ENCODE measurements around the gene MTX1. TPM values are rescaled to one million over a fixed set of nuclear protein-coding genes. Genes with fewer than 3 reads are reported as not detected.

Gene MTX1
- polyA plus RNA-seq, 2 of the 4 experiments (the other 2 are of a cell fraction), result 53.4 to 67.1 TPM

GRCh38 chr1:155174324-155175280 is 33.9 kb upstream of the MTX1 start:
- ChIA-PET CTCF (interaction anchor here (0.6 to 15.2 kb wide), 27 partner anchors 8 to 888 kb away, joined by 3 to 384 read pairs (median 5); partner anchors contain the start of gene SLC50A1), POLR2A (interaction anchor here (0.7 to 4.4 kb wide), 2 partner anchors 19 to 54 kb away, joined by 3 to 54 read pairs; no protein-coding TSS in a partner anchor)
- Histone ChIP-seq H3K4me2 (peak overlapping the region; percentile 90), H3K27ac (peak overlapping the region; percentile 93 to 99), H3K4me3 (peak overlapping the region; percentile 80), H3K4me1 (peaks cover 21% of the 10 kb centered on the region), H3K9me3 (no peaks in the 10 kb centered on the region)
- TF ChIP-seq MAX (IDR thresholded peaks at IDR 0.05) (no peak), ESRRA (IDR thresholded peaks at IDR 0.05; ENCODE audit: borderline replicate concordance, low read length) (no peak), CHD2 (IDR thresholded peaks at IDR 0.05; ENCODE audit: low read length, partially characterized antibody) (no peak), ZNF302 (CRISPR knock-in tag; IDR thresholded peaks at IDR 0.05) (no peak), E2F6 (IDR thresholded peaks at IDR 0.05; ENCODE audit: borderline replicate concordance, low read depth) (no peak), NPAS2 (CRISPR knock-in tag; IDR thresholded peaks at IDR 0.05; ENCODE audit: borderline replicate concordance) (no peak), SREBF2 (IDR thresholded peaks at IDR 0.05) (no peak), ZSCAN20 (CRISPR knock-in tag; IDR thresholded peaks at IDR 0.05) (no peak), HMGXB4 (CRISPR knock-in tag; IDR thresholded peaks at IDR 0.05; ENCODE audit: borderline replicate concordance) (no peak), PHF8 (IDR thresholded peaks at IDR 0.05; ENCODE audit: borderline replicate concordance, low read depth) (no peak)
- ATAC-seq (no peak), DNase-seq (ENCODE audit: low read depth in 1 of 2, low spot score in 1 of 2) (no peak), FAIRE-seq (no peak)
- WGBS (ENCODE audit: missing lambda C conversion rate), result 69% methylated on average over 16 of the region's 35 CpGs

- ATAC-seq (no peak), FAIRE-seq (no peak), DNase-seq (ENCODE audit: low read depth in 1 of 2, low spot score in 1 of 2) (no peak)
- no peak overlapping the region for H3K4me3 ChIP-seq
- TF ChIP-seq HOXA7 (CRISPR knock-in tag; IDR thresholded peaks at IDR 0.05) (no peak), CBX8 (IDR thresholded peaks at IDR 0.05) (no peak), NR3C1 (IDR thresholded peaks at IDR 0.05) (no peak), JUN (IDR thresholded peaks at IDR 0.05) (no peak), RNF2 (IDR thresholded peaks at IDR 0.05; ENCODE audit: borderline replicate concordance, low read depth) (no peak), MAX (IDR thresholded peaks at IDR 0.05) (no peak)
- H3K4me1 ChIP-seq, result peaks cover 21% of the 10 kb centered on the region
- no peak overlapping the region; the same call in 2 of the 3 replicates for H3K4me2 ChIP-seq
- no peaks in the 10 kb centered on the region for H3K9me3 ChIP-seq
- POLR2A ChIA-PET, result interaction anchor here (0.7 to 4.4 kb wide), 2 partner anchors 19 to 53 kb away, joined by 3 to 54 read pairs; no protein-coding TSS in a partner anchor
- CTCF ChIA-PET, result interaction anchor here (0.6 to 15.2 kb wide), 33 partner anchors 9 to 887 kb away, joined by 3 to 384 read pairs (median 4); partner anchors contain the start of gene SLC50A1
- H3K27ac ChIP-seq, result peak overlapping the region in 1 of 2 experiments; percentile 10; a peak in 1 of 6 replicates
- 85% methylated on average over 11 of the region's 12 CpGs for WGBS (ENCODE audit: missing lambda C conversion rate)
These were observed 33.1 kb upstream of the MTX1 start for GRCh38 chr1:155175281-155175926.

GRCh38 chr1:155175927-155176371 is 32.5 kb upstream of the MTX1 start:
- FAIRE-seq, result no peak
- Histone ChIP-seq H3K4me1 (peaks cover 21% of the 10 kb centered on the region), H3K9me3 (no peaks in the 10 kb centered on the region), H3K27ac (peak overlapping the region in 1 of 2 experiments; percentile 10; a peak in 1 of 6 replicates), H3K4me3 (no peak overlapping the region), H3K4me2 (no peak overlapping the region)
- WGBS (ENCODE audit: missing lambda C conversion rate), result 75% methylated on average over 9 of the region's 9 CpGs
- DNase-seq (ENCODE audit: low read depth in 1 of 2, low spot score in 1 of 2), result peak in 1 of 2 experiments; percentile 52
- no peak for TF ChIP-seq CBX2 (IDR thresholded peaks at IDR 0.05; ENCODE audit: borderline replicate concordance, low read depth)
- no peak for TF ChIP-seq MYC (IDR thresholded peaks at IDR 0.05; ENCODE audit: borderline replicate concordance, low read length)
- no peak for TF ChIP-seq ZC3H11A (IDR thresholded peaks at IDR 0.05)
- no peak for TF ChIP-seq NFE2L2 (conservative IDR thresholded peaks at IDR 0.05; ENCODE audit: low read length)
- TF ChIP-seq POLR2AphosphoS2 (conservative IDR thresholded peaks at IDR 0.05; ENCODE audit: low read length), result no peak
- TF ChIP-seq HDAC2 (IDR thresholded peaks at IDR 0.05), result no peak
- TF ChIP-seq CHD4 (IDR thresholded peaks at IDR 0.05; ENCODE audit: borderline replicate concordance), result no peak
- no peak for TF ChIP-seq CEBPB (IDR thresholded peaks at IDR 0.05)
- no peak for TF ChIP-seq MAZ (IDR thresholded peaks at IDR 0.05; ENCODE audit: borderline replicate concordance, low read depth, low read length)
- no peak for TF ChIP-seq PBX3 (IDR thresholded peaks at IDR 0.05)
- TF ChIP-seq HMGXB4 (CRISPR knock-in tag; IDR thresholded peaks at IDR 0.05; ENCODE audit: borderline replicate concordance), result no peak
- ChIA-PET POLR2A (interaction anchor here (4.4 kb wide), 1 partner anchor 18 kb away, joined by 54 read pairs; no protein-coding TSS in a partner anchor), CTCF (interaction anchor here (0.5 to 15.2 kb wide), 28 partner anchors 9 to 887 kb away, joined by 3 to 384 read pairs (median 4); no protein-coding TSS in a partner anchor)
- peak; percentile 35 to 36; a peak in 4 of 6 replicates for ATAC-seq
